HCT116 (cell line): Measurements from ENCODE around the gene ASB15. TPM values are rescaled to one million over a fixed set of nuclear protein-coding genes. Genes with fewer than 3 reads are reported as not detected.
A peak's percentile ranks its signal among the peaks of the same experiment; 100 is the strongest.

Experiments
- ATAC-seq: fragments of 200-7000 bp; cut with Tn5 transposase; 2 replicates; pipeline ENCODE4 v1.9.1; 2020; ENCODE audit warnings: mild to moderate bottlenecking, moderate library complexity
- BruUV-seq: library from RNA; stranded (reverse); fragments of 400-500 nt; replicated peaks from 2 replicates; lab custom pipeline; 2021; lab: Mats Ljungman, UMichigan
- CTCF ChIA-PET: fragments of 300-600 bp; sonication (Branson Sonifier 250); formaldehyde crosslinking; loops from one replicate; lab custom pipeline; 2021; ENCODE audit warnings: antibody characterized with exemption; lab: Charles Lee
- POLR2A ChIA-PET: fragments of 300-600, 350-600 bp; sonication (Branson Sonifier 250); formaldehyde crosslinking; loops from one replicate; lab custom pipeline; 2021; ENCODE audit warnings: antibody characterized with exemption; lab: Charles Lee
- RAD21 ChIA-PET, 2 experiments: fragments of 300-600 bp; sonication (Branson Sonifier 250); formaldehyde crosslinking; loops; one replicate each; lab custom pipeline; 2023; ENCODE audit warnings: low total read pairs in 2 of 2; ENCODE audit not compliant: uncharacterized antibody in 2 of 2, unreplicated experiment in 2 of 2, low non-redundant PET in 1 of 2; lab: Charles Lee
- DNase-seq: peaks from one replicate; pipeline ENCODE4 v3.0.0-alpha.2; 2010; ENCODE audit warnings: low read depth, low spot score
- H2AFZ ChIP-seq: fragments of 200-600 bp; shearing (Covaris generic), sonication (generic); 2 replicates; pipeline ENCODE4 v1.6.1; 2017; ENCODE audit warnings: low read depth, mixed run types, mixed read lengths, antibody characterized with exemption, low read length; ENCODE audit not compliant: poor library complexity, severe bottlenecking
- H3K27ac ChIP-seq: 2 replicates; pipeline ENCODE4 v1.5.1; 2012; ENCODE audit warnings: low read depth, low read length
- H3K27me3 ChIP-seq: fragments of 200-600 bp; sonication (generic); 2 replicates; pipeline ENCODE4 v1.6.1; 2016; ENCODE audit warnings: mixed run types, low read length, mixed read lengths; ENCODE audit not compliant: insufficient read depth
- H3K36me3 ChIP-seq, 2 experiments: fragments of 200-500 bp in 1 of 2; fragments of 200-600 bp in 1 of 2; sonication (Bioruptor generic) in 1 of 2; sonication (generic) in 1 of 2; 2 replicates each; pipeline versions ENCODE4 v1.5.1 to v1.6.1; 2014 to 2016; ENCODE audit warnings: low read length in 2 of 2, inconsistent platforms in 1 of 2, mixed read lengths in 1 of 2, mixed run types in 1 of 2; ENCODE audit not compliant: insufficient read depth in 2 of 2, control insufficient read depth in 1 of 2
- H3K4me1 ChIP-seq, 2 experiments: fragments of 200-600 bp in 1 of 2; sonication (generic) in 1 of 2; 2 replicates each; pipeline versions ENCODE4 v1.5.1 to v1.6.1; 2012 to 2017; ENCODE audit warnings: low read length in 2 of 2, inconsistent platforms in 1 of 2, mild to moderate bottlenecking in 1 of 2, mixed read lengths in 1 of 2, mixed run types in 1 of 2, moderate library complexity in 1 of 2; ENCODE audit not compliant: insufficient read depth in 2 of 2, control insufficient read depth in 1 of 2
- H3K4me2 ChIP-seq: fragments of 200-600 bp; sonication (generic); 2 replicates; pipeline ENCODE4 v1.6.1; 2017; ENCODE audit warnings: mixed run types, low read length, mixed read lengths
- H3K4me3 ChIP-seq, 2 experiments: fragments of 200-600 bp in 1 of 2; sonication (generic) in 1 of 2; replicated peaks in 1 of 2; 2 replicates each; pipeline ENCODE4 v1.5.1; 2011 to 2016; ENCODE audit warnings: low read length in 2 of 2, control low read depth in 1 of 2, low read depth in 1 of 2, mild to moderate bottlenecking in 1 of 2, mixed read lengths in 1 of 2, mixed run types in 1 of 2
- H3K79me2 ChIP-seq: fragments of 200-600 bp; sonication (generic); 2 replicates; pipeline ENCODE4 v1.6.1; 2017; ENCODE audit warnings: mild to moderate bottlenecking, mixed run types, low read length, moderate library complexity, mixed read lengths; ENCODE audit not compliant: insufficient read depth
- H3K9ac ChIP-seq: fragments of 200-600 bp; sonication (generic); 2 replicates; pipeline ENCODE4 v1.6.1; 2016; ENCODE audit warnings: low read length, mixed read lengths
- H3K9me2 ChIP-seq: fragments of 200-600 bp; sonication (generic), shearing (Covaris generic); 2 replicates; pipeline ENCODE4 v1.6.1; 2017; ENCODE audit warnings: mixed run types, mild to moderate bottlenecking, moderate library complexity; ENCODE audit not compliant: insufficient read depth
- H3K9me3 ChIP-seq, 2 experiments: fragments of 200-500 bp in 1 of 2; fragments of 200-600 bp in 1 of 2; sonication (Bioruptor generic) in 1 of 2; sonication (generic) in 1 of 2; 2 replicates each; pipeline ENCODE4 v1.6.1; 2014 to 2017; ENCODE audit warnings: low read length in 2 of 2, mixed read lengths in 2 of 2, inconsistent platforms in 1 of 2, low read depth in 1 of 2, mild to moderate bottlenecking in 1 of 2, mixed run types in 1 of 2, moderate library complexity in 1 of 2; ENCODE audit not compliant: control insufficient read depth in 1 of 2, insufficient read depth in 1 of 2
- H4K20me1 ChIP-seq: fragments of 200-600 bp; sonication (generic), shearing (Covaris generic); 2 replicates; pipeline ENCODE4 v1.6.1; 2017; ENCODE audit warnings: mixed run types, mild to moderate bottlenecking, moderate library complexity; ENCODE audit not compliant: insufficient read depth
- CBX3 ChIP-seq: IDR thresholded peaks from 2 replicates; pipeline ENCODE4 v1.6.1; 2012; ENCODE audit warnings: low read depth
- CTCF ChIP-seq, 3 experiments: fragments of 200-600 bp in 1 of 3; sonication (generic) in 1 of 3; IDR thresholded peaks in 2 of 3; conservative IDR thresholded peaks in 1 of 3; 2 replicates each; pipeline ENCODE4 v1.5.1; 2012 to 2017; ENCODE audit warnings: low read depth in 2 of 3, low read length in 2 of 3, antibody characterized with exemption in 1 of 3, borderline replicate concordance in 1 of 3, control low read depth in 1 of 3, mild to moderate bottlenecking in 1 of 3, mixed read lengths in 1 of 3, mixed run types in 1 of 3, moderate library complexity in 1 of 3; ENCODE audit not compliant: insufficient read depth in 1 of 3
- MAX ChIP-seq: IDR thresholded peaks from 2 replicates; pipeline ENCODE4 v1.6.1; 2012
- RAD21 ChIP-seq: IDR thresholded peaks from 2 replicates; pipeline ENCODE4 v1.6.1; 2012; ENCODE audit warnings: low read depth, mild to moderate bottlenecking
- YY1 ChIP-seq: IDR thresholded peaks from 2 replicates; pipeline ENCODE4 v1.6.1; 2011; ENCODE audit warnings: low read length, low read depth, moderate library complexity, mild to moderate bottlenecking; ENCODE audit not compliant: insufficient replicate concordance; ENCODE audit errors: extremely low read depth
- ZNF274 ChIP-seq: fragments of 200-500 bp; sonication (Bioruptor generic); IDR thresholded peaks from 2 replicates; pipeline ENCODE4 v1.6.1; 2014; ENCODE audit warnings: mild to moderate bottlenecking, low read depth, low read length, inconsistent platforms
- intact Hi-C: fragments of 100-400 bp; cut with micrococcal nuclease; formaldehyde crosslinking; loops from 2 replicates; pipeline ENCODE4 v1.10.0; 2022
- total RNA-seq: library from RNA; stranded (reverse); gene quantifications from one replicate; pipeline ENCODE4 v1.2.1, GENCODE V29; 2021; ENCODE audit not compliant: unreplicated experiment

The ASB15 gene
- total RNA-seq, 1 experiment from 2014 or later = not detected

DNA sequence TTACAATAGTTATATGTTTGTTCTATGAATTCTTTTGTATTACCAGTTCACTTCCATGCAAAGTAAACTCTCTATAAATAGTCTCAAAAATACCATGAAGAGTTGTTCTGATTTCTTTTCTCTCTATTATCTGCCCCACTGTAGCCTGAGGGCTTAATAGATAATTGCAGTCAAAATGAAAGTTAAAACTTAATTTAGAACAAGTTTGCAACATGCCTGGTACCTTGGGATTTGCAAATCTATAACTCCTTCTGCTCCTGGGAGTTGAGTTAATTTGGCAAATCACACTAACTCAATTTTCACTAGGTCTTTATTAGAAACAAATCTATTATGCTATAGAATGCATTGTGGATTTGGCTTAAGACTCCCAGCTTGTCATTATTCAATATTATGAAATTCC is 22.2 kb upstream of the ASB15 start (continued):
- no peak for TF ChIP-seq MAX

GRCh38 chr7:123580406-123581161 is 21.0 kb upstream of the ASB15 start:
- ChIA-PET CTCF (interaction anchor here (0.8 to 1.6 kb wide), 3 partner anchors 86 to 292 kb away, joined by 3 to 5 read pairs (median 4); no protein-coding TSS in a partner anchor), POLR2A (no interaction called here), RAD21 (no interaction called here)
- Histone ChIP-seq H3K9ac (no peak overlapping the region), H3K4me3 (no peak overlapping the region), H3K9me3 (no peaks in the 10 kb centered on the region), H4K20me1 (no peaks in the 10 kb centered on the region), H3K79me2 (no peaks in the 10 kb centered on the region), H3K27ac (no peak overlapping the region), H3K27me3 (no peaks in the 10 kb centered on the region), H3K36me3 (no peaks in the 10 kb centered on the region), H3K4me2 (peak overlapping the region; percentile 42), H3K9me2 (no peaks in the 10 kb centered on the region), H3K4me1 (no peaks in the 10 kb centered on the region), H2AFZ (peak overlapping the region; percentile 84)
- no TSS peak for BruUV-seq
- peak; percentile 74 for TF ChIP-seq YY1
- no peak for TF ChIP-seq ZNF274
- TF ChIP-seq CBX3 = peak; percentile 64; the same call in 1 of the 2 replicates
- TF ChIP-seq MAX = no peak
- TF ChIP-seq RAD21 = peak; percentile 79
- TF ChIP-seq CTCF (IDR thresholded peaks at IDR 0.05 in 2 of 3, conservative IDR thresholded peaks at IDR 0.05 in 1 of 3; ENCODE audit: borderline replicate concordance in 1 of 3, insufficient read depth in 1 of 3, low read depth in 2 of 3, low read length in 2 of 3) = peak; percentile 58 to 85 (median 82)
- ATAC-seq = peak; percentile 98
- intact Hi-C loops = loop anchor here (2.0 to 5.0 kb wide), 4 partner anchors 102 to 292 kb away; no protein-coding TSS in a partner anchor
- peak; percentile 35 for DNase-seq
